AG09319 (cell line): ENCODE results near the gene LBH.

Source experiments
- DNase-seq: peaks from one replicate; pipeline ENCODE4 v3.0.0-alpha.2; 2010; ENCODE audit warnings: low read depth; ENCODE audit errors: extremely low read depth
- TF ChIP-seq, protein P1 (sequence below): IDR thresholded peaks from 2 replicates; pipeline ENCODE4 v1.5.1; 2011; ENCODE audit warnings: low read depth, mild to moderate bottlenecking, inconsistent platforms, low read length, moderate library complexity

LBH gene

DNA sequence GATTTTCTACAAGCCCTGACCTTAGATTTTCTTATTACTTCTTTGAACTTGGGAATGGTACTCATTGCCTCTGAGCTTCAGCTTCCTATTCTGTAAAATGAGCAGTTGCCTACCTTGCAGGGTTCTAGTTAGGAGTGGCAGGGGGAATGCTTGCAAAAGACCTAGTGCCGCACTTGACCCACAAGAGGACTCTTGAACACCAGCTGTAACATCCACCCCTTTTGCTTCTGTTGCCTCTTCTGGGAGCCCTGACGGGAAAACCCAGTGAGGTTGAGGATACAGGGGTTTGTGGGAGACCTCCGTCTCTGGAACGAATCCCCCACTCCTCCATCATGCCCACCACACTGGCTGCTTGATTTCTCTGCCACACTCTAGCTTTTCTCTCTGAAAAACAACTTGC lies 27.1 kb upstream of the LBH start:
- TF ChIP-seq, protein P1, sequence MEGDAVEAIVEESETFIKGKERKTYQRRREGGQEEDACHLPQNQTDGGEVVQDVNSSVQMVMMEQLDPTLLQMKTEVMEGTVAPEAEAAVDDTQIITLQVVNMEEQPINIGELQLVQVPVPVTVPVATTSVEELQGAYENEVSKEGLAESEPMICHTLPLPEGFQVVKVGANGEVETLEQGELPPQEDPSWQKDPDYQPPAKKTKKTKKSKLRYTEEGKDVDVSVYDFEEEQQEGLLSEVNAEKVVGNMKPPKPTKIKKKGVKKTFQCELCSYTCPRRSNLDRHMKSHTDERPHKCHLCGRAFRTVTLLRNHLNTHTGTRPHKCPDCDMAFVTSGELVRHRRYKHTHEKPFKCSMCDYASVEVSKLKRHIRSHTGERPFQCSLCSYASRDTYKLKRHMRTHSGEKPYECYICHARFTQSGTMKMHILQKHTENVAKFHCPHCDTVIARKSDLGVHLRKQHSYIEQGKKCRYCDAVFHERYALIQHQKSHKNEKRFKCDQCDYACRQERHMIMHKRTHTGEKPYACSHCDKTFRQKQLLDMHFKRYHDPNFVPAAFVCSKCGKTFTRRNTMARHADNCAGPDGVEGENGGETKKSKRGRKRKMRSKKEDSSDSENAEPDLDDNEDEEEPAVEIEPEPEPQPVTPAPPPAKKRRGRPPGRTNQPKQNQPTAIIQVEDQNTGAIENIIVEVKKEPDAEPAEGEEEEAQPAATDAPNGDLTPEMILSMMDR: no peak
- no peak for DNase-seq

DNA sequence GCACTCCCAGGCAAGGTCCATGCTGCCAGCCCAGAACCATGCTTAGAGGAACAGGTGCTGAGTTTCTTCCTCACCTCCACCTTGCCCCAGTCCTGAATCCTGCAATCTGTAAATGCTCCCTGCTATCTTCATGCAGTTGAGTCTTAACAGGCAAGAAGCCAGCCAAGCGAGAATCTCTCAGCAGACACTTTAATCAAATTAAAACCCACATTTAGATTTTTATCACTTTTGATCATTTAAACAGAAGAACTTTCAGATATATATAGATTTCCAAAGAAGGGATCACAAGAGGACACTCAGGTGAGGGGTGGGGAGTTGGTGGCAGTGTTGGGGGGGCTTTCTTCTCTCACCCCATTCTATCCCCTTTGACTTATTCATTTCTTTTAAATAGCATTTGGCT lies 25.9 kb upstream of the LBH start:
- TF ChIP-seq, protein P1: no peak
- DNase-seq: no peak

DNA sequence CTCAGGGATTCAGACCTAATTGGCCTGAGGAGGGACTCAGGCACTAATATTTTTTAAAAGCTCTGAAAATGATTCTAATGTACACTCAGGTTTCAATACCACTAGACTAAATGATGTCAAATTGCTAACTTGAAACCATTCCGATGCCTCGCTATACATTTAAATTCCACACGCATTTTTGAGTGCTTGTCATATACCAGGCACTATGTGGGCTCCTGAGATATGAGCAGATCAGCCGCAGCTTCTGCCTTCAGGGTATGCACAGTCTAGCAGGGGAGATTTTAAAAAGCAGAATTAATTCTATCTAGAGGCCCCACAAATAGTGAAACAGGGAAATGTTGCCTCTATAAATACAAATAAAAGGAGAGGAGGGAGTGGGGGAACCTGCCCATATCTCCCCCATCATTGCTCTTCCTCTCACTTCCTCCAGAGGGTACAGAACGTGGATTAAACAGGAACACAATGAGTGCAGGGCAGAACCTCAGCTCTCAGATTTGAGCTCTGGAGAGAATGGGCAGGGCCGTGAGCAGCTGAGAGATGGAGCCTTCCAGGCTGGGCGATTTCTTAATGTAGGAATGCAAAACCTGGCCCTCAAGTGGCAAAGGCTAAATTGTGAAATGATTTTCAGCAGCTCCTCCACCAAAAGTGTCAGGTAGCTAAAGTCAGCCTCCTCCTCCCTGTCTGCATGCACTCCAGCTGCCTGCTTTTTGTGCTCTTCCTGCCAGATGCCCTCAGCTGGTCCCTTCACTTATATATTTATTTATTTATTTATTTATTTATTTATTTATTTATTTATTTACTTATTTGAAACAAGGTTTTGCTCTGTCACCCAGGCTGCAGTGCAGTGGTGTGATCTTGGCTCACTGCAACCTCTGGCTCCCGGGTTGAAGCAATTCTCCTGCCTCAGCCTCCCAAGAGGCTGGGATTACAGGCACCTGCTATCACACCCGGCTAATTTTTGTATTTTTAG lies 24.6 kb upstream of the LBH start:
- DNase-seq: no peak
- TF ChIP-seq, protein P1: no peak

DNA sequence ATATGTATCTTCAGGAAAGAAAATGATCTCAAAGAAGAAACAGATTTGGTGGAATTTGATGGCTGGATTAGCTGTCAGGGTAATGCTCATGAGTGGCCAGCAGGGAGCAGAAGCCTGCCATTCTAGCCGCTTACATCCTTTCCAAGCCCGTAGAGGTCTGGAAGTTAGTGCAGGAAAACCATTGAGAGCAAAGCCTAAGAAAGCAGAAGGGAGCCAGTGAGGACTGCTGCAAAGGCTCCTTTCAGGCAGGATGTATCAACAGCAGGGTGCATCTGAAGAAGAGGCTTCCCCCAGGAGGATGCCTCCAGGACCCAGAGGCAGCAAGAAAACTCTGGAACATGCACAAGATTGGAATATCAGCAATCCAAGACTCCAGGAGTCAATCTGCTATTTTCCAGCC lies 22.9 kb upstream of the LBH start:
- TF ChIP-seq, protein P1: peak; percentile 95
- DNase-seq: peak; percentile 52

DNA sequence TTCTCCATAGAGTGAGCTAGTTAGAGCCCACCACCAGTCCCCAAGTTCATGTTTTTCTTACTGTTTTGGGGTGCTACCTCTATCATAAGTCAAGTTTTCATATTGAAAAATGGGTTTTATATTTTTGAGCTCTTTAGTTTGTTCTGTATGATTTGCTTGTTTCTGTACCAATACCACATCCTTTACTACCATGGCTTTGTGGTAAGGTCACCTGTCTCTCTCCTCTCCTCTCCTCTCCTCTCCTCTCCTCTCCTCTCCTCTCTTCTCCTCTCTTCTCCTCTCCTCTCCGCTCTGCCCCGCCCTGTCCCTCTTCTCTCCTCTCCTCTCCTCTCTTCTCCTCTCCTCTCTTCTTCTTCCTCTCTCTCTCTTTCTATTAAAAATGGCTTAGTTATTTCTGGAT lies 22.1 kb upstream of the LBH start:
- DNase-seq: no peak
- TF ChIP-seq, protein P1: no peak

DNA sequence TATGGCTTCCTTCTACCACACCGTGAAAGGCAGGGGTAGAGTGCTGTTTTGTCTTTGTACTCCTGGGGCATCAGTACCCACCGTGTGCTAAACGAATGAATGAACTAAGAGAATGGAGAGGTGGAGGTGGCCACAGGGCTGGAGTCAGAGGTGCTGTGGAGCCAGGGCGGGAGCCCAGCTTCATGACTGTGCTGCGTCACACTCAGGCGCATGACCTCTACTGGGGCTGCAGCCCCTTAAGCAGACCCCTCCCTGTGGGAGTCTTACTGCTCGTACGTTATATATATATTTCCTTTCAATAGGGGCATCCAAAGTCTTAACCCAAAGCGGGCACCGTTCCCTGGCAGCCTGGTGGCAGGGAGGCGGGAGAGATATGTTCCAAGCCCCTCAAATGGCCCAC lies 18.0 kb upstream of the LBH start:
- TF ChIP-seq, protein P1: no peak
- DNase-seq: no peak

DNA sequence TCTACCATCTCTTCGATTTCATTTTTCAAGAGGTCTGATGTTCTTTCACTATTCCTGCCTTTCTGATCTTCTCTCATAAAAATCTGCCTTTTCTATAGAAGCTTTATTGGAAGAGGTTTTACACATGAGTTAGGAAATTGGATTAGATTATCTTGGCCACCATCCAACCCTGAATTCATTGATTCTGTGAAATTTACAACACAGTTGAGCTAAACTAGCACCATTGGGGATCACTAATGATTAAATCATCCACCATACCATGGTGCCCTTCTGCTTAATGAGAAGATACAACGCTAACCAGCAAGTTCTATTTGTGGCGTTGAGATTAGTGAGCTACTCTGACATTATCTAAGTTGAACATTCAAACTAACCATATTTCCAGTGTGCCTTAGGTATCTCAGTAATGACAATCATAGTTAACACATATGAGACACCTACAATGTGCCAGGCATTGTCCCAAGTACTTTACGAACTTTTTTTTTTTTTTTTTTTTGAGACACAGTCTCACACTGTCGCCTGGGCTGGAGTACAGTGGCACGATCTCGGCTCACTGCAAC lies 17.3 kb upstream of the LBH start:
- DNase-seq: no peak
- TF ChIP-seq, protein P1: no peak
